GM12875 (cell line): ENCODE results near the gene RPS29.

ENCODE experiments used
- H3K4me3 ChIP-seq: one replicate; pipeline ENCODE4 v1.5.1; 2011; ENCODE audit warnings: low read depth, low read length, control low read depth
- TF ChIP-seq, protein P1 (sequence below): IDR thresholded peaks from 2 replicates; pipeline ENCODE4 v1.5.1; 2011; ENCODE audit warnings: low read depth, mild to moderate bottlenecking, control low read depth, inconsistent platforms, low read length, moderate library complexity, borderline replicate concordance; ENCODE audit not compliant: insufficient read depth

RPS29 gene

DNA sequence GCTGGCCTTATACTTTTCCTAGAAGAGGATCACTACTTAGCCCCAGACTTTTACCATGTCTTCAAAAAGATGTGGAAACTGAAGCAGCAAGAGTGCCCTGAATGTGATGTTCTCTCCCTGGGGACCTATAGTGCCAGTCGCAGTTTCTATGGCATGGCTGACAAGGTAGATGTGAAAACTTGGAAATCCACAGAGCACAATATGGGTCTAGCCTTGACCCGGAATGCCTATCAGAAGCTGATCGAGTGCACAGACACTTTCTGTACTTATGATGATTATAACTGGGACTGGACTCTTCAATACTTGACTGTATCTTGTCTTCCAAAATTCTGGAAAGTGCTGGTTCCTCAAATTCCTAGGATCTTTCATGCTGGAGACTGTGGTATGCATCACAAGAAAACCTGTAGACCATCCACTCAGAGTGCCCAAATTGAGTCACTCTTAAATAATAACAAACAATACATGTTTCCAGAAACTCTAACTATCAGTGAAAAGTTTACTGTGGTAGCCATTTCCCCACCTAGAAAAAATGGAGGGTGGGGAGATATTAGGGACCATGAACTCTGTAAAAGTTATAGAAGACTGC is 35.9 kb upstream of the RPS29 start:
- H3K4me3 ChIP-seq, result peak overlapping the region; percentile 95
- TF ChIP-seq, protein P1, sequence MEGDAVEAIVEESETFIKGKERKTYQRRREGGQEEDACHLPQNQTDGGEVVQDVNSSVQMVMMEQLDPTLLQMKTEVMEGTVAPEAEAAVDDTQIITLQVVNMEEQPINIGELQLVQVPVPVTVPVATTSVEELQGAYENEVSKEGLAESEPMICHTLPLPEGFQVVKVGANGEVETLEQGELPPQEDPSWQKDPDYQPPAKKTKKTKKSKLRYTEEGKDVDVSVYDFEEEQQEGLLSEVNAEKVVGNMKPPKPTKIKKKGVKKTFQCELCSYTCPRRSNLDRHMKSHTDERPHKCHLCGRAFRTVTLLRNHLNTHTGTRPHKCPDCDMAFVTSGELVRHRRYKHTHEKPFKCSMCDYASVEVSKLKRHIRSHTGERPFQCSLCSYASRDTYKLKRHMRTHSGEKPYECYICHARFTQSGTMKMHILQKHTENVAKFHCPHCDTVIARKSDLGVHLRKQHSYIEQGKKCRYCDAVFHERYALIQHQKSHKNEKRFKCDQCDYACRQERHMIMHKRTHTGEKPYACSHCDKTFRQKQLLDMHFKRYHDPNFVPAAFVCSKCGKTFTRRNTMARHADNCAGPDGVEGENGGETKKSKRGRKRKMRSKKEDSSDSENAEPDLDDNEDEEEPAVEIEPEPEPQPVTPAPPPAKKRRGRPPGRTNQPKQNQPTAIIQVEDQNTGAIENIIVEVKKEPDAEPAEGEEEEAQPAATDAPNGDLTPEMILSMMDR, result no peak

DNA sequence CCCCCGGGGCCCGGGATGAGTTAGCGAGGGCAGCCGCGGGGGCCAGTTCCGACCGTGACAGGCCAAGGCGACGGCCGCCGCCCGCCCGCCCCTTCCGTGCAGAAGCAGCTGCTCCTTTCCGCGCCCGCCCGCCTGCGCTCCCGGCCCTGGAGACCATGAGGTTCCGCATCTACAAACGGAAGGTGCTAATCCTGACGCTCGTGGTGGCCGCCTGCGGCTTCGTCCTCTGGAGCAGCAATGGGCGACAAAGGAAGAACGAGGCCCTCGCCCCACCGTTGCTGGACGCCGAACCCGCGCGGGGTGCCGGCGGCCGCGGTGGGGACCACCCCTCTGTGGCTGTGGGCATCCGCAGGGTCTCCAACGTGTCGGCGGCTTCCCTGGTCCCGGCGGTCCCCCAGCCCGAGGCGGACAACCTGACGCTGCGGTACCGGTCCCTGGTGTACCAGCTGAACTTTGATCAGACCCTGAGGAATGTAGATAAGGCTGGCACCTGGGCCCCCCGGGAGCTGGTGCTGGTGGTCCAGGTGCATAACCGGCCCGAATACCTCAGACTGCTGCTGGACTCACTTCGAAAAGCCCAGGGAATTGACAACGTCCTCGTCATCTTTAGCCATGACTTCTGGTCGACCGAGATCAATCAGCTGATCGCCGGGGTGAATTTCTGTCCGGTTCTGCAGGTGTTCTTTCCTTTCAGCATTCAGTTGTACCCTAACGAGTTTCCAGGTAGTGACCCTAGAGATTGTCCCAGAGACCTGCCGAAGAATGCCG is 35.1 kb upstream of the RPS29 start:
- TF ChIP-seq, protein P1, result no peak
- peak overlapping the region; percentile 95 for H3K4me3 ChIP-seq

DNA sequence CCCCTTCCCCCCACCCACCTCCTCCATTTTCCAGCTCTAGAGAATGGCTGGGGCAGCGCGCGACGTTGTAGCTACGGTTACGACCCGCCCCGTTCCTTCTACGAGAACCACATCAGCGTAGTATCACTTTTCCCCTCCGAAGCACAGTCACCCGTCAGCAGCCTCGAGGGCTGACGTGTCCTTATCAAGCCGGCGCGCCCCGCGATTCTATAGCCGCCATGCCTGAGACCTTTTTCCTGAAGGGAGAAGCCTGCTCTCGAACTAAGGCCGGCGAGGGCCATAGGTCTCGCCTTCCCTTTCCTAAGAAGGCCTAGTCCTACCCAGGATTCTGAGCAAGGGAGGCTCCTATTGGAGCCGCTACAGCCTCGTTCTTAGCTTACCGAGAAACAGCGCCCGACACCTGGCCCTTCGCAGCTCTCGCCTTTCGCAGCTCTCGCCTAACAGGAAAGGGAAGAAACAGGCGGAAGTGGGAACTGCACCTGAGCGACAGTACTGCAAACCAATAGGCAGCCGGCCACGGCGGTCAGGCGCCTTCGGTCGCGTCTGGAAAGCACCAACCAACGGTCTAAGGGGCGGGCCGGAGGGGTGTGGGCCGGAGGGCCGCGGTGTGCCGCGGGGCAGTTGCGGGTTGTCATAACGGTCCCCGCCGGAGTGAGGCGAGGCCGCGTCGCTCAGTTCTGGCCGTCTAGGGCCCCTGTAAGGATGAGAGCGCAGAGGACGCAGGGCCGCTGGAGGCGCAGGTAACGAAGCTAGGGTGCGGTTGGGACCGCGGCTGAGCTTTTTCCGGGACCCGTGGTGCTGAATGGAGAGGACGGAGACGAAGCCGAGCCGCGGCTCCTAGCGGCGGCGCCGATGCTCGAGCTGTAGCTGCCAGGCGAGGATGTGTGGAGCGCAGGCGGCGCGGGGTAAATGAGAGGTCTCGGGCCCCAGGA is 34.3 kb upstream of the RPS29 start, which contains the start of the genes MGAT2 and RPL36AL:
Gene MGAT2, plus strand, starts transcription at position 618 of the 932 bp plus-strand sequence. CDS start 470 bp downstream, outside the sequence.
Gene RPL36AL, minus strand, starts transcription at position 445 of the 932 bp plus-strand sequence. CDS start 1,522 bp downstream, outside the sequence.
- TF ChIP-seq, protein P1, result peak; percentile 37; the same call in 1 of the 2 replicates
- peak within 1 kb of the TSS; percentile 95 for H3K4me3 ChIP-seq

GRCh38 chr14:49619730-49620129 is 33.5 kb upstream of the RPS29 start:
- TF ChIP-seq, protein P1, result no peak
- peak overlapping the region; percentile 95 for H3K4me3 ChIP-seq

DNA sequence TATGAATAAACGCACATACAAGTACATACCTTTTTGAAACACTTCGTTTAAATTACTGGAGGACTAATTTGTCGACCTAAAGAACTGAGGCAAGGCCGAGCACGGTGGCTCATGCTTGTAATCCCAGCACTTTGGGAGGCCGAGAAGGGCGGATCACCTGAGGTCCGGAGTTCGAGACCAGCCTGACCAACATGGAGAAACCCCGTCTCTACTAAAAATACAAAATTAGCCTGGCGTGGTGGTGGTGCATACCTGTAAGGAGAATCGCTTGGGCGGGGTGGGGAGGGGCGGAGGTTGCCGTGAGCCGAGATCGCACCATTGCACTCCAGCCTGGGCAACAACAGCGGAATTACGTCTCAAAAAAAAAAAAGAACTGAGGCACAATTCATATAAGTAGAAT is 33.1 kb upstream of the RPS29 start:
- H3K4me3 ChIP-seq, result peak overlapping the region; percentile 95

DNA sequence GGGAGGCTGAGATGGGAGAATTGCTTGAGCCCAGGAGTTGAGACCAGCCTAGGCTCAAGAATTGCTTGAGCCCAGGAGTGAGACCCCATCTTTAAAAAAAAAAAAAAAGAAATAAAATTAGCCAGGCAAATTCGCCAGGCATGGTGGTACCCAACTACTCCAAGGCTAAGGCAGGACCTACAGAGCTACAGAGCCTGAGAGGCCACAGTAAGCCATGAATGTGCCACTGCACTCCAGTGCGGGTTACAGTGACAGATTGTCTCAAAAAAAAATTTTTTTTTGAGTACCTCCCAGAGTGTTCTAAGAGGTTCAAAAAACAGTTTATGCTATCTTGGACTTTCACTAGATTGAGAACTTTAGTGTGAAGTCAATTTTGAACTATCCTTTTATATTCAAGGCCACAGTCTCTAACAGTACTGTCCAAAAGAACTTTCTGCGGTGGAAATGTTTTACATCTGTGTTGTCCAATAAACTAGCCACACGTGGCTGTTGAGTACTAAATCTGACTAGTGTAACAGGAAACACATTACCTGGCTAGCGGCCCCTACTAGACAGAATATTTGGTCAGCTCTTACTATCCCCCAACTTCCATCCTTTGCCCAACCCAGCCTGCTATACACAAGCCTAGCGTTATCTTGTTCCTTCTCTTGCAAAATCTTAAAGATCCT is 31.8 kb upstream of the RPS29 start:
- TF ChIP-seq, protein P1, result no peak
- H3K4me3 ChIP-seq, result no peak overlapping the region
